HUES64 (cell line): ENCODE data around the gene HLA-DOA.

Experiments used
- H3K27ac ChIP-seq: 2 replicates; pipeline ENCODE4 v1.7.0; 2013; ENCODE audit warnings: low read depth, low read length, inconsistent platforms
- H3K27me3 ChIP-seq: 2 replicates; pipeline ENCODE4 v1.6.1; 2013; ENCODE audit warnings: mild to moderate bottlenecking, low read length; ENCODE audit not compliant: insufficient read depth
- H3K36me3 ChIP-seq: 2 replicates; pipeline ENCODE4 v1.6.1; 2013; ENCODE audit warnings: mild to moderate bottlenecking, low read length; ENCODE audit not compliant: insufficient read depth
- H3K4me1 ChIP-seq: 2 replicates; pipeline ENCODE4 v1.6.1; 2013; ENCODE audit warnings: mild to moderate bottlenecking, low read length, moderate library complexity; ENCODE audit not compliant: insufficient read depth
- H3K4me3 ChIP-seq: 2 replicates; pipeline ENCODE4 v1.5.1; 2013; ENCODE audit warnings: mild to moderate bottlenecking, low read length, moderate library complexity
- H3K9ac ChIP-seq: 2 replicates; pipeline ENCODE4 v1.6.1; 2013; ENCODE audit warnings: mild to moderate bottlenecking, low read depth, low read length
- H3K9me3 ChIP-seq: 2 replicates; pipeline ENCODE4 v1.6.1; 2013; ENCODE audit warnings: low read depth, low read length; ENCODE audit not compliant: insufficient read depth
- WGBS: fragments of 150-250, 120-280 bp; methylation state at CpG from one replicate; pipeline ENCODE4 v1.1.7; 2013; ENCODE audit warnings: missing lambda C conversion rate; 5-methylcytosine and 5-hydroxymethylcytosine counted together

The HLA-DOA gene

DNA sequence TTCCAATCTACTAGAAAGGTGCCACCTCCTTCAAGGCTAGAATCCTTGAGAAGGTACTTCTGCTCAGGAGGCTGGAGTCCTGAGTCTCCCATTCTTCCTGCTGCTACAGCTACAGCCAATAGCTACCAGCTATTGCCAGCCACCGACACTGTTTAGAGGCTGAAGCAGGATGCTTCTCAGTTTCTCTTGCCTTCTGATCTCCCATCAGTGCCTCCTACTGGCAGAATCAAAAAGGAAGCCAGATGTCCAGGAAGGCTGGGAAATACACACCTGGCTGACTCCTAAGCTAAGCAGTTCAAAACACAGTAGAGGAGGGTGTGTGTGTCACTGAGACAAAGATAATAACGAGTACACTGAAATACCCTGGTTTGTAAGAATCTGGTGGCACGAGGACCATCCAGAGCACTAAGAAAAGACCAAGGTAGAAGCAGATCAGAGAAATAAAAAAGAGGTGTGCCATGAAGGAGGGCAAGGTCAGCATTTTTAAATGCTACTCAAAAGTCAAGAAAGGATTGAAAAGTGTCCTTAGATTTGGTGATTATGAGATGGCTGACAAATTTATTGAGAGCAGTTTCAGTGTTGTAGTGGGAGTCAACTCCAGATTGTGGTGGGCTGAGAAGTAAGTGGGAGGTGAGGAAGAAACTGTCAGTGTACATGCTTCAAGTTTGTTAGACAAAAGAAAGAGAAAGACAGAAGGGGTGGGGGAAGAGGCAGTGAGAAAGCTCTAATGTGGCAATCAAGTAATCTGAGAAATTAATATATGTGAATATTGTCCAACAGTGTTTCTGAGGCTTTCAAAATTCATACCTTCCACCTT is 54.2 kb downstream of the HLA-DOA start:
- Histone ChIP-seq H3K4me3 (no peak overlapping the region), H3K9me3 (no peaks in the 10 kb centered on the region), H3K9ac (no peak overlapping the region), H3K4me1 (peaks cover 6% of the 10 kb centered on the region), H3K36me3 (no peaks in the 10 kb centered on the region), H3K27ac (no peak overlapping the region), H3K27me3 (no peaks in the 10 kb centered on the region)
- WGBS = 40% methylated on average over 3 of the region's 3 CpGs

DNA sequence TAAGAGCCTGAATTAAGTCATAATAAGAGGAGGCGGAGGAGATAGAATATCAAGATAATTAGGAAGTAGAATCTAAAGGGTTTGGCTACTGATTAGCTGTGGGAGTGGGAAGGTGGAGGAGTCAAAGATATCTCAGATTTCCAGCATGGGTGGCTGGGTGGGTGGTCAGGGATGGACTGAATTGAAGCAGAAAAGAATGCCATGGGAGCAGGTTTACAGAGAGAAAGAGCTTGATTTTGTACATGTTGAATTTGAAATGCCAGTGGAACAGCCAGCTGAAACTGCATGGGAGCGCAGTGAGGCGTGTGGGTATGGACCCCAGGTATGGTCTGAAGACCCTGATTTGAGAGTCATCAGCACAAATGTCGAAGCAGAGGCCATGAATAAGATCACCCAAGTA is 55.1 kb downstream of the HLA-DOA start:
- no peak overlapping the region for H3K4me3 ChIP-seq
- no peak overlapping the region for H3K9ac ChIP-seq
- H3K27me3 ChIP-seq = no peaks in the 10 kb centered on the region
- peaks cover 6% of the 10 kb centered on the region for H3K4me1 ChIP-seq
- no peaks in the 10 kb centered on the region for H3K36me3 ChIP-seq
- H3K9me3 ChIP-seq = no peaks in the 10 kb centered on the region
- WGBS = 91% methylated on average over 4 of the region's 4 CpGs
- H3K27ac ChIP-seq = no peak overlapping the region
